ENCODE data around the gene LARGE2.
A peak's percentile ranks its signal among the peaks of the same experiment; 100 is the strongest.
"Not testable (repeated sequence)": the region's sequence is repeated elsewhere in the genome, so short reads cannot be mapped to it uniquely, and the experiment has no call there.

Gene LARGE2

GRCh38 chr11:45899086-45899447 is 23.4 kb upstream of the LARGE2 start:
- H3K27ac ChIP-seq = peak overlapping the region; percentile 98
- DNase-seq = no peak
- TF ChIP-seq CTCF (IDR thresholded peaks at IDR 0.05; ENCODE audit: low read depth, low read length) = no peak
- no peaks in the 10 kb centered on the region for H3K9me3 ChIP-seq (ENCODE audit: severe bottlenecking)
- H3K36me3 ChIP-seq = peaks cover 32% of the 10 kb centered on the region
- H3K27me3 ChIP-seq (ENCODE audit: insufficient read depth, low read depth, severe bottlenecking) = no peaks in the 10 kb centered on the region
- H3K4me3 ChIP-seq (ENCODE audit: low read depth, low read length) = peak overlapping the region; percentile 27

- peak overlapping the region; percentile 98 for H3K27ac ChIP-seq
- H3K27me3 ChIP-seq (ENCODE audit: insufficient read depth, low read depth, severe bottlenecking) = no peaks in the 10 kb centered on the region
- H3K9me3 ChIP-seq (ENCODE audit: severe bottlenecking) = no peaks in the 10 kb centered on the region
Measured at GRCh38 chr11:45899448-45900174, 22.8 kb upstream of the LARGE2 start.

GRCh38 chr11:45900175-45900800 is 22.2 kb upstream of the LARGE2 start:
- H3K27me3 ChIP-seq (ENCODE audit: insufficient read depth, low read depth, severe bottlenecking); H3K9me3 ChIP-seq (ENCODE audit: severe bottlenecking); DNase-seq: not testable (repeated sequence)
- Histone ChIP-seq H3K36me3 (peaks cover 45% of the 10 kb centered on the region), H3K4me3 (ENCODE audit: low read depth, low read length) (peak overlapping the region; percentile 55), H3K27ac (peak overlapping the region; percentile 98)

More at GRCh38 chr11:45899448-45900174, 22.8 kb upstream of the LARGE2 start:
- DNase-seq = peak; percentile 93
- no peak for TF ChIP-seq CTCF (IDR thresholded peaks at IDR 0.05; ENCODE audit: low read depth, low read length)
- Histone ChIP-seq H3K4me3 (ENCODE audit: low read depth, low read length) (peak overlapping the region; percentile 55), H3K36me3 (peaks cover 38% of the 10 kb centered on the region)

GRCh38 chr11:45900916-45901617 is 21.4 kb upstream of the LARGE2 start:
- DNase-seq = no peak
- Histone ChIP-seq H3K4me3 (ENCODE audit: low read depth, low read length) (peak overlapping the region; percentile 55), H3K36me3 (peaks cover 48% of the 10 kb centered on the region), H3K9me3 (ENCODE audit: severe bottlenecking) (no peaks in the 10 kb centered on the region), H3K27me3 (ENCODE audit: insufficient read depth, low read depth, severe bottlenecking) (no peaks in the 10 kb centered on the region), H3K27ac (no peak overlapping the region)
- no peak for TF ChIP-seq CTCF (IDR thresholded peaks at IDR 0.05; ENCODE audit: low read depth, low read length)

GRCh38 chr11:45901626-45902025 is 20.8 kb upstream of the LARGE2 start:
- TF ChIP-seq CTCF (IDR thresholded peaks at IDR 0.05; ENCODE audit: low read depth, low read length) = no peak
- no peaks in the 10 kb centered on the region for H3K27me3 ChIP-seq (ENCODE audit: insufficient read depth, low read depth, severe bottlenecking)
- no peak overlapping the region for H3K4me3 ChIP-seq (ENCODE audit: low read depth, low read length)

More at GRCh38 chr11:45901626-45902025, 20.8 kb upstream of the LARGE2 start:
- Histone ChIP-seq H3K9me3 (ENCODE audit: severe bottlenecking) (no peaks in the 10 kb centered on the region), H3K27ac (no peak overlapping the region), H3K36me3 (peaks cover 52% of the 10 kb centered on the region)
- DNase-seq = no peak
